Stimulated activated CD4-positive, alpha-beta T cell treated with anti-CD3 and anti-CD28 coated beads, TNF-alpha, amount 100 ng/mL, for 48 hours (primary cell): Measurements from ENCODE around the gene KRTAP4-8.
"Not testable (repeated sequence)": the region's sequence is repeated elsewhere in the genome, so short reads cannot be mapped to it uniquely, and the experiment has no call there.

Experiments
- DNase-seq, 3 donors: peaks; one replicate each; pipeline ENCODE4 v3.0.0-alpha.2; 2020; ENCODE audit warnings: low read depth in 3 of 3

The KRTAP4-8 gene

GRCh38 chr17:41098042-41098441, at the start of gene KRTAP4-8:
KRTAP4-8 (minus strand) TSS chr17:41098142; CDS start chr17:41098084, 58 bp downstream.
- no peak for DNase-seq

DNA sequence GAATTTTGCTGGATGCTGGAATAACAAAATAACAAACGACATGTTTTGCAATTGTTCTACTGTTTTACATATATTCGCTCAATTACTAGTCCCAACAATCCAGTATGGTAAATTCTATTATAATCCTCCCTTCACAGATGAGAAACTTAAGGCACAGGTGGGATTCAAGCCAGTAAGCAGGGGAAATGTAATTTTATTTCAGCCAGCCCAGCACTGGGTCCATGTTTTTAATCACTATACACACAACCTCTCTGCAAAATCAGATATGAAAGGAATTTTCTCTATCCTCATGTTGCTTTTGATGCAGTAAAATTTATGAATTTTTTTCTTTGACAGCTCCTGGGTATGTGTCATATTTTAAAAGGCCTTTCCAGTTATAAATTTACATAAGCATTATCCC, 47.3 kb upstream of the KRTAP4-8 start:
- DNase-seq = no peak

GRCh38 chr17:41144846-41145245, 46.9 kb upstream of the KRTAP4-8 start:
- DNase-seq = no peak

- no peak for DNase-seq
These were observed 43.4 kb upstream of the KRTAP4-8 start for GRCh38 chr17:41141361-41141760.

DNA sequence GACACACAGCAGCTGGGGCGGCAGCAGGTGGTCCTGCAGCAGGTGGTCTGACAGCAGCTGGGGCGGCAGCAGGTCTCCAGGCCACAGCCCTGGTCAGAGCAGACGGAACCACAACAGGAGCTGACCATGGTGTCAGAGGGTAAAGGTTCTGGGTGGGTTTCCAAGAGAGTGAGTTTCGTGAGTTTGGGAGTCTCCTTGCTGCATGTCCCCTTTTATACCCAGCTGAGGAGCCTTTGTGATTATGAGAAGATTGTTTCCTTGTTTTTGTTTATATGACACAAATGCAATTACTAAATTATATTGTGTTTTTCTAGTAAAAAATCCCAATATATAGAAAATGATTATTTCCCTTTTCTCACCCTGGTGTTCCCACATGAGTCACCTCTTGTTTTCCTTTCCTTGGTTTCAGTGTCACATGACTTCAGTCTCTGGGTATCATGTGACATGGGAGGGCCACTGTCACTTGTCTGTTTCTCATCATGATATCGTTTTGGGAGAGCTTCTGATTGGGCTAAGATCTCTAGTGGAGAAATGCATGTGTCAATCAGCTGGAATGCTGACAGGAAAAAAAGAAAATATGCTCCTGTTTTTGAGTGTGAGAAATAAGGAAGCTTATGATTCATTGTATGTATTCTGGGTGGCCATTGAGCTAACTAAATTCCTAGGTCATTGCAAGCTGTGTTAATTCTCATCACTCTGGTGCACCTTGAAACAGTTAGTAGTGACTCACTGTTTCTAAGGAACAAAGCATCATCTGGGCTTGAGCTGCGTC, 42.6 kb upstream of the KRTAP4-8 start, which contains the start of gene KRTAP4-6:
Gene KRTAP4-6, minus strand, starts transcription at position 185 of the 772 bp plus-strand sequence. Its CDS starts 57 bp downstream, at position 128.
- no peak for DNase-seq

GRCh38 chr17:41139865-41140264, 41.9 kb upstream of the KRTAP4-8 start:
- not testable (repeated sequence) for DNase-seq

DNA sequence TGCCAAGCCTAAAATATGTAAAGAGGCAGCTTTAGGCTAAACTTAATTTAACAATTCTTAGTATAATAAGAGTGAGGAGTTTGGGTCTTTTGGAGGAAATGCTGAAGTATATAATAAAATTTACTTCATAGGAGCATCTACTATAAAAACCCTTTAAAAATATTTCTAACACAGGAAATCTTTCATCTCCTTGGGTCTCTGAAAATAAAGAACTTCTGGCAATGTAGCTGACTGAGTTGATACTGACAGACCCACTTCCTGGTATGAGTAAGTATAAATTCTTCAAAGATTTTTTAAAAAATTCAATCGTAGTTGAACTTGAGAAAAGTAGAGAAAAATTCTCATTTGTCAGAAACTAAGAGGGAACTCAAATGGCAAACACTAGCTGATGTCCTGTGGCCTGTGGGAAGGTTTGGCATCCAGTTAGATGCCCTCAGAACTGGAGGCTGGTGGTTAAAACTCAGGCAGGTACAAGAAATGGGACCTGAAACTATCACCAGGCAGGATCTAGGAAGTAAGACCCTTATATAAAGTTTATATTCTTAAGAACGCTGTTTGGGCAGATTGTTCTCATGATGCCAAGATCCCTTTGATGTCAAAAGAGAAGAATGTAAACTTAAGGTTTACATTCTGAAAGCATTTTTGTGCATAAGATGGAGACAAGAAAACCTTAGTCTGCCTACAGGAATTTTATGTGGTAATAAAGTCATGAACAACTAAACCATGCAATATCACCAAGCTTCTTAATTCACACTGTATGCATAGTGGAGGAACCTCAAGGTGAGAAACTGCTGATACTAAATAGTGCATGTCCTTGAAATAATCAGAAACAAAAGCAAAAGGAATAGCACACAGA, 36.2 kb upstream of the KRTAP4-8 start:
- DNase-seq = no peak

- no peak for DNase-seq
These were observed 34.0 kb upstream of the KRTAP4-8 start for GRCh38 chr17:41131979-41132378.

- no peak for DNase-seq
These were observed 29.4 kb upstream of the KRTAP4-8 start for GRCh38 chr17:41127371-41127770.

GRCh38 chr17:41126412-41126811, 28.5 kb upstream of the KRTAP4-8 start:
- DNase-seq = no peak

DNA sequence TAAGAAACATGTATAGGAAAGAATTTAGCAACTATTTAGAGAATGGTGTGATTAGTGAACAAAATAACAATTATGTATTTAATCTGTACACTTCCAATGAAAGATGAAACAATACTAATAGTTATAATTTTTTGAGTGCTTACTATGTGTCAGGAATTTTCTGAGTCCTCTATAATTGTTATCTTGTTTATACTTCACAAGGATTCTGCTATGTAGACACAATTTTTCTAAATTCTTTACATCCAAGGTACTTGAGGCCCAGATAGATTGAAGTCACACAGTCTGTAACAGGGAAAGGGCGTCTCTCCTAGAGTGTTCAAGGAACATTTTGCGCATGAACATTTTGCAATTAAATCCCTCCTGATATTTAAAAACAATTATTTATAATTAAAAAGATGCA, 27.1 kb upstream of the KRTAP4-8 start:
- no peak for DNase-seq

DNA sequence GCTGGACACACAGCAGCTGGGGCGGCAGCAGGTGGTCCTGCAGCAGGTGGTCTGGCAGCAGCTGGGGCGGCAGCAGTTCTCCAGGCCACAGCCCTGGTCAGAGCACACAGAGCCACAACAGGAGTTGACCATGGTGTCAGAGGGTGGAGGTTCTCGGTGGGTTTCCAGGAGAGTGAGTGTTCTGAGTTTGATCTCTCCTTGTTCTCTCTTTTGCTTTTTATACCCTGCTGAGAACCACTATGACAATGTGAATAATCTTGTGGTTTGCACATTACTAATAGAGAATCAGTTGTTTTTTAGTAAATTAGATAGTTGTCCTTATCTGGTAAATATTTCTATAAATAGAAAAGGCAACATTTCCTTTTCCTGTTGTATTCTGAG, 26.0 kb upstream of the KRTAP4-8 start, which contains the start of gene KRTAP4-12:
Gene KRTAP4-12, minus strand, starts transcription at position 192 of the 381 bp plus-strand sequence. Its CDS starts 60 bp downstream, at position 132.
- not testable (repeated sequence) for DNase-seq

DNA sequence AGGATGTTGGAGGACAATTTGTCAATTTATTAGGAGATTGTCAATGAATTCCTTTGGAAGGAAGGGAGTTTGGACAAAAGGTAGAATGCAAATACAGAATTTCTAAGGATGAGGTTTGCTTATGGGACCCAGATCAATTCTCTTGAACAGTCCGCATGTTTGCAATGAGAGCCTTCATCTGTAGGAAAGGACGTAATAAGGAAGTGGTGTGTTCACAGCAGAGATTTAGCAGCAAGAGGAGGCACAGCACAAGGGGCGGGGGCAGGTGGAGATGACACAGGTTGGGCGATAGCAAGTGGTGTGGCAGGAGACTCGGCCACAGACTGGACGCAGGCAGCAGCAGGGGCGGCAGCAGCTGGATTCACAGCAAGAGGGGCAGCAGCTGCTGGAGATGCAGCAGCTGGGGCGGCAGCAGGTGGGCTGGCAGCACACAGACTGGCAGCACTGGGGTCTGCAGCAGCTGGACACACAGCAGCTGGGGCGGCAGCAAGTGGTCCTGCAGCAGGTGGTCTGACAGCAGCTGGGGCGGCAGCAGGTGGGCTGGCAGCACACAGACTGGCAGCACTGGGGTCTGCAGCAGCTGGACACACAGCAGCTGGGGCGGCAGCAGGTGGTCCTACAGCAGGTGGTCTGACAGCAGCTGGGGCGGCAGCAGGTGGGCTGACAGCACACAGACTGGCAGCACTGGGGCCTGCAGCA, 25.5 kb upstream of the KRTAP4-8 start:
- not testable (repeated sequence) for DNase-seq

DNA sequence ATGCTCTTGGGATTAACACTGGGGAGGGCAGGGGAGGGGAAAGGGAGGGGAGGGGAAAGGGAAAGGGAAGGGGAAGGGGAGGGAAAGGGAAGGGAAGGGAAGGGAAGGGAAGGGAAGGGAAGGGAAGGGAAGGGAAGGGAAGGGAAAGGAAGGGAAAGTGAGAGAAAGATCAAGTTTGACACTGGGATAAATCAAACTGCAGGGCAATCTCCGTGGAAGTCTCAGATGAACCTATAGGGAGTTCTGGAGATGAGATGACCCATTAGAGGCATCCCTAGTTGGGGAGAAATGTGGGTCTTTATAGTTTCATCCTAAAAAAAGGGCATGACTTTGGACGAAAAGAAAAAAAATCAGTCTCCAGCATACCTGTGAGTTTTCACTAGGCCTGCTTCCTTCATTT, 23.8 kb upstream of the KRTAP4-8 start:
- no peak for DNase-seq

- DNase-seq = not testable (repeated sequence)
These were observed 22.1 kb upstream of the KRTAP4-8 start for GRCh38 chr17:41119696-41120690.

DNA sequence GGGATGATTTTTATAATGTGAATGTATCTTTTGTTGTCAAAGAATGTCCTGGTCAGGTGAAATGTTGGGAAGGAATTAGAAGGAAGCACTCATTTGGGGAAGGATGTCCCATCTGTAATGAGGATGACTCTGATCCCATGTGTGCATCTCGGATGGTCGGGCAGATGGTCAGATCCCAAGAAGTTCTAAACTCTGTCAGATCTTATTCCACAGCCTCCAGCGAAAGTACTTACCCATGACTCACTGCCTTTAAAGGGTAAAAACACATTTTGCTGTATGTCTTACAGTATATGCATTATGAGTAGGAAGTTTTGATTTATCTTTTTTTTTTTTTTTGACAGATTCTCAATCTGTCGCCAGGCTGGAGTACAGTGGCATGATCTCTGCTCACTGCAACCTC, 20.8 kb upstream of the KRTAP4-8 start:
- DNase-seq = no peak

GRCh38 chr17:41117846-41118386, 20.0 kb upstream of the KRTAP4-8 start, which contains the start of gene KRTAP4-11:
KRTAP4-11 (minus strand) TSS chr17:41118373; CDS start chr17:41118315, 58 bp downstream.
- not testable (repeated sequence) for DNase-seq

DNA sequence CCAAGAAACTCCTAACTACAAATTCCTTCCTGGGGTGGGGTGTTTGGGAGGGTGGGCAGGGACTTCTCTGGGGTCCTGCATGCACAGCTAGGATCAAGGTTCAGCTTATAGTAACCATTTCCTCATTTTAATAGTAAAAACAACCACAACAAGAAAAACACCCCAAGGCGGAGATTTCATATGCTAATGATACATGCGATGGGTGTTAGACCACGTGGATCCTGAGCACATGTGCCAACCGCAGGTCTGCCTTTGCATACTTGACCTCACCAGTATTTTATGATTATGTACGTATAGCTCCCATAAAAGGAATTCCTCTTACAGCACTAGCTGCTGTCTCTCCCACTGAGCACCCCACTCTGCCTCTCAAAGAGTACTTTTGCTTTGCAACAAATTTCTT, 18.4 kb upstream of the KRTAP4-8 start:
- no peak for DNase-seq

DNA sequence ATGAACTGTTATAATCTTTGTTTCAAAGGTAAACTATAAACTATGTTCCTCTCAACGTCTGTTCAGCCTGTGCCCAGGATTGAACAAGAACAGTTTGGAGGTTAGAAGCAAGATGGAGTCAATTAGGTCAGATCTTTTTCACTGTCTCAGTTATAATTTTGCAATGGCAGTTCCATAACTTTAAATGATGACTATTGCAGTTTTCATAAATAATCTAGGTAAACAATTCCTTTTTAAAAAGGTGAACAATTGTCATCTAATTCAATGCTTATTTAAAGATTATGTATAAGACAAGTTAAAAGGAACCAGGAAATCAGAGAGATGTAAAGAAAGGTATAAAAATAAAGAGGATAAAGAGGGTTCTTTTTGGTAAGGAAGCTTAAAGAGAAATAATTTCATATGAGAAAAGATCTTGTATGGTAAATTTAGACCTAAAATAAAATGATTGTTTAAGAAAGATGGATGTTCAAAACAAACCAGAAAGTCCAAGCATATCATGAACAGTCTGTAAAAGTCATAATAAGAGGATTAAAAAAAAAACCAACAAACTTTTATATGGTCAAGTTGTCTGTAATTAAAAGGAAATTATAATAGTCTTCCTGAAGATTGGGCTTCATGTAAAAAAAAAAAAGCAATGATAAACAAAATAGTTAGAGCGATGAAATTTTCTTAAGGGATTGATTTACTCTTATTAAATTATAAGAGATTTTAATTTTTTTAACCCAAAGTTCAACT, 13.4 kb upstream of the KRTAP4-8 start:
- DNase-seq = no peak
